ENCODE measurements around the gene FBXO36. TPM values are rescaled to one million over a fixed set of nuclear protein-coding genes. Genes with fewer than 3 reads are reported as not detected.

The FBXO36 gene
- total and polyA plus RNA-seq, 2 experiments from 2014 or later, result 5.3 to 6.3 TPM

DNA sequence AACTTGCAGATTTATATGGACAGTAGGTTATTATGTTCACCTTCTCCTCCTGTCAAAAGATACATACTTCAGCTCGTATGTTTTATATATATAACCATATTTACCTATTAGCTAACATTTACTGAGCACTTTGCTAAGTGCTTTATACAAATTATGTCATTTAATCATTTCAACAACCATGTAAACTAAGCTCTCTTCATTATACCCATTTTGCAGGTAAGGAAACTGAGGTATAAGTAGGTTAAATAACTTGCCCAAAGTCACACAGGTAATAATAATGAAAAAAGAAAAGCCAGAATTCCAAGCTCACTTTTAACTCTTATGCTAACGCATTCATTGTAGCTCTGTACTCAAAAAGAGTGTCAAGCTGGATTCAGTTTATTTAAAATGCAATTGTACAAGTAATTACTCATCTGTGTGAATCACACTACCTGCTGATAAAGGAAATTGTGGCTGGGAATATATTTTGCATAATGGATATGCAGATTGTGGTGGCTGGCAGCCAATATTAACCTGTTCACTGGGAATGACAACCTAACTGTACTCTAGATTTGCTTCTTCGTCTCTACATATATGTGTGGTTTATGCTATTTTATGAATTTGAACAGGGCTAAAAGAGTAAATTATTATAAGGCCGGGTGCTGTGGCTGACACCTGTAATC is 125.8 kb downstream of the FBXO36 start:
- Histone ChIP-seq H3K27me3 (replicated peaks; ENCODE audit: insufficient read depth) (no peaks in the 10 kb centered on the region), H3K9me2 (ENCODE audit: insufficient read depth) (no peaks in the 10 kb centered on the region), H3K4me2 (ENCODE audit: unreplicated experiment) (no peak overlapping the region), H3K4me3 (no peak overlapping the region), H3K9ac (no peak overlapping the region), H3K79me2 (ENCODE audit: insufficient read depth) (no peaks in the 10 kb centered on the region), H4K20me1 (ENCODE audit: insufficient read depth) (no peaks in the 10 kb centered on the region), H3F3A (ENCODE audit: insufficient read depth) (no peaks in the 10 kb centered on the region), H3K27ac (no peak overlapping the region), H2AFZ (no peak overlapping the region), H3K36me3 (ENCODE audit: low read depth) (no peaks in the 10 kb centered on the region), H3K4me1 (ENCODE audit: insufficient read depth) (no peaks in the 10 kb centered on the region), H3K9me3 (ENCODE audit: low read depth) (no peaks in the 10 kb centered on the region)
- WGBS, 2 experiments (ENCODE audit: low coverage in 1 of 2, low lambda C conversion rate in 2 of 2, missing lambda C conversion rate in 2 of 2), result 71 to 80% methylated on average over 4 of the region's 4 CpGs
- in situ Hi-C loops (cut with MboI), result no loop called here
- TF ChIP-seq EZH2phosphoT487 (IDR thresholded peaks at IDR 0.05; ENCODE audit: insufficient read depth, low read depth) (no peak), EZH2 (IDR thresholded peaks at IDR 0.05; ENCODE audit: insufficient read depth, poor library complexity, severe bottlenecking) (no peak)
- no peak for DNase-seq

DNA sequence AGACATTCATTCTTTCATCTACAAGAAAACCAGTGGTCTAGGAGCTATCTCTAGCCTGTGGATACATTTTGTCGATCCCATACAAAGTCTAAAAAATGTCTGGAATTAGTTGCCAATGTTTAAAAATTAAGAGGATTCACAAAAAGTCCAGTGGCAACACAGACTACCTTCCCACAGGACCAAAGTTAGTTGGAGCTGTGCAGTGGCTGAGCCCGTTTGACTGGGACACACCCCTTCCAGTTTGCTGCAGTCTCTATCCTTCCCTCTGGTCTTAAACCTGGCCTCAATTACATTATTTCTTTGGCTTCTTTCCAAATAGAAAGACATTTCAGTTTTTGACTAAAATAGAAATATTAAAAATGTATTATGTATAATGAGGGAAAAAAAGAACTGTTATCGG is 127.8 kb downstream of the FBXO36 start:
- no peak for DNase-seq
- WGBS, 2 experiments (ENCODE audit: low coverage in 1 of 2, low lambda C conversion rate in 2 of 2, missing lambda C conversion rate in 2 of 2), result 33% methylated on average over 3 of the region's 3 CpGs
- no peaks in the 10 kb centered on the region for H3K4me1 ChIP-seq (ENCODE audit: insufficient read depth)
- no peaks in the 10 kb centered on the region for H3K9me3 ChIP-seq (ENCODE audit: low read depth)
- in situ Hi-C loops (cut with MboI), result no loop called here
- H3K9ac ChIP-seq, result no peak overlapping the region
- H3K27ac ChIP-seq, result no peak overlapping the region
- H2AFZ ChIP-seq, result no peak overlapping the region
- no peaks in the 10 kb centered on the region for H3K9me2 ChIP-seq (ENCODE audit: insufficient read depth)
- H3F3A ChIP-seq (ENCODE audit: insufficient read depth), result no peaks in the 10 kb centered on the region
- no peak overlapping the region for H3K4me3 ChIP-seq
- H3K36me3 ChIP-seq (ENCODE audit: low read depth), result no peaks in the 10 kb centered on the region
- no peaks in the 10 kb centered on the region for H4K20me1 ChIP-seq (ENCODE audit: insufficient read depth)
- no peaks in the 10 kb centered on the region for H3K27me3 ChIP-seq (replicated peaks; ENCODE audit: insufficient read depth)
- no peaks in the 10 kb centered on the region for H3K79me2 ChIP-seq (ENCODE audit: insufficient read depth)
- no peak for TF ChIP-seq EZH2phosphoT487 (IDR thresholded peaks at IDR 0.05; ENCODE audit: insufficient read depth, low read depth)
- H3K4me2 ChIP-seq (ENCODE audit: unreplicated experiment), result no peak overlapping the region

DNA sequence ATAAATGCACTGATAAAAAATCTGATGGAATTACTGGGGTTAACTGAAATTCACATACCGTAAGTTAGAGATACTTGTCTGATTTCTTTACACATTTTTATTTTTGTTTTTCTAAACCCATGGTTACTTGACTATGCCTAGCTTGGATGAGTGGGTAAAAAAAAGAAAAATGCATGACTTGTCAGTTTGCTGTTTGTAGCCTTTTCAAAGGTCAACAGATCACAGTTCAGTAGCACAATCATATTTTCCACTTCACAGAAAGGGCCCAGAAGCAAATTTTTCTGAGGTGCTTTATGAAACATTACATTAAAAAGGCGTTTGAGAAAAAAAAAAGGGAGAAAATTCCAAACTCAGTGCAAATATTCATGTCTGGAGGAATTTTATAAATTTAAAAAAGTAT is 130.0 kb downstream of the FBXO36 start:
- Histone ChIP-seq H3K79me2 (ENCODE audit: insufficient read depth) (no peaks in the 10 kb centered on the region), H3F3A (ENCODE audit: insufficient read depth) (no peaks in the 10 kb centered on the region), H3K9ac (no peak overlapping the region), H3K4me3 (no peak overlapping the region), H3K4me2 (ENCODE audit: unreplicated experiment) (no peak overlapping the region), H3K27me3 (replicated peaks; ENCODE audit: insufficient read depth) (no peaks in the 10 kb centered on the region), H3K4me1 (ENCODE audit: insufficient read depth) (no peaks in the 10 kb centered on the region), H3K27ac (no peak overlapping the region), H2AFZ (no peak overlapping the region), H3K9me3 (ENCODE audit: low read depth) (no peaks in the 10 kb centered on the region), H3K9me2 (ENCODE audit: insufficient read depth) (no peaks in the 10 kb centered on the region), H4K20me1 (ENCODE audit: insufficient read depth) (no peaks in the 10 kb centered on the region), H3K36me3 (ENCODE audit: low read depth) (no peaks in the 10 kb centered on the region)
- DNase-seq, result peak; percentile 22
- 38 to 45% methylated on average over 2 of the region's 2 CpGs for WGBS, 2 experiments (ENCODE audit: low coverage in 1 of 2, low lambda C conversion rate in 2 of 2, missing lambda C conversion rate in 2 of 2)
- in situ Hi-C loops (cut with MboI), result no loop called here
- TF ChIP-seq EZH2phosphoT487 (IDR thresholded peaks at IDR 0.05; ENCODE audit: insufficient read depth, low read depth) (no peak), EZH2 (IDR thresholded peaks at IDR 0.05; ENCODE audit: insufficient read depth, poor library complexity, severe bottlenecking) (no peak)

DNA sequence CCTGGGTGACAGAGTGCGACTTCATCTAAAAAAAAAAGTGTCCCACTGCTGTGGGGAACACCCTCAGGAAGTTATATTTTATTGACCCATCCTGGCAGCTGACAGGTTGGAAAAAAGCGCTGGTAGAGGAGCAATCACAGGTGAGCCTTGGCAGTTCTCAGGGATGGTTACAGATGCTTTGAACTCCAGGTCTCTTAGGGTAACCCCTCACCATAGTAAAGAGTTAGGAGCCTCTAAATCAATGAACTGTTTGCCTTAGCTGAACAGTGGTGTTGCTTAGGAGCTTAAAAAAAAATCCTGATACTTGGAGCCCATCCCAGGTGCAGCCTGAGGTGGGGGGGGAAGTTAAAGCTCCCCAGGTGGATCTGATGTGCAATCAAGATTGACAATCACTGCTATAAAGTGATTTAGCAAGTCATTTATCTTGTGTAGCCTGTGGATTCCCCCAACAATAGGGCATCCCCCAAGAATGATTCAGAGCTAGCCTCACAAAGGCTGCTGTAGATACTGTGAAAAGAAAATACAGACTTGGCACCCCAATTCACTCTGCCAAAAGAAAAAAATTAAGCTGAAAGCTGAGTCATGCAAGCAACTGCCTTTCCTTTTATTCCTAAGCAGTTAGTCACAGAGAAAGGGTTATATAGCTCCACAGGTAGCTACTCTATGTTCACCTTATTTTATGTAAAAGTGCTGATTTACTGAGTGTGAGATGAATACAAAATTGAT is 131.6 kb downstream of the FBXO36 start:
- Histone ChIP-seq H3K36me3 (ENCODE audit: low read depth) (no peaks in the 10 kb centered on the region), H3K9ac (no peak overlapping the region), H3K27ac (no peak overlapping the region), H3K9me2 (ENCODE audit: insufficient read depth) (no peaks in the 10 kb centered on the region), H3K9me3 (ENCODE audit: low read depth) (no peaks in the 10 kb centered on the region), H3K27me3 (replicated peaks; ENCODE audit: insufficient read depth) (no peaks in the 10 kb centered on the region), H2AFZ (no peak overlapping the region), H3K4me2 (ENCODE audit: unreplicated experiment) (no peak overlapping the region), H3F3A (ENCODE audit: insufficient read depth) (no peaks in the 10 kb centered on the region), H3K4me3 (no peak overlapping the region), H4K20me1 (ENCODE audit: insufficient read depth) (no peaks in the 10 kb centered on the region), H3K79me2 (ENCODE audit: insufficient read depth) (no peaks in the 10 kb centered on the region), H3K4me1 (ENCODE audit: insufficient read depth) (no peaks in the 10 kb centered on the region)
- DNase-seq, result peak; percentile 76
- 100% methylated on average over 2 of the region's 2 CpGs for WGBS, 2 experiments (ENCODE audit: low coverage in 1 of 2, low lambda C conversion rate in 2 of 2, missing lambda C conversion rate in 2 of 2)
- TF ChIP-seq EZH2 (IDR thresholded peaks at IDR 0.05; ENCODE audit: insufficient read depth, poor library complexity, severe bottlenecking) (no peak), EZH2phosphoT487 (IDR thresholded peaks at IDR 0.05; ENCODE audit: insufficient read depth, low read depth) (no peak)
- in situ Hi-C loops (cut with MboI), result no loop called here

Data from GM23248 (cell line).